Hematopoietic multipotent progenitor cell treated with erythropoietin and hydrocortisone succinate and interleukin-3 and kit ligand, for 4 days (in vitro differentiated cells): Measurements from ENCODE around the gene ZNF524.
"Not testable (repeated sequence)": the region's sequence is repeated elsewhere in the genome, so short reads cannot be mapped to it uniquely, and the experiment has no call there.

Source experiments
- DNase-seq: peaks from one replicate; pipeline ENCODE4 v3.0.0-alpha.2; 2015

ZNF524 gene, protein sequence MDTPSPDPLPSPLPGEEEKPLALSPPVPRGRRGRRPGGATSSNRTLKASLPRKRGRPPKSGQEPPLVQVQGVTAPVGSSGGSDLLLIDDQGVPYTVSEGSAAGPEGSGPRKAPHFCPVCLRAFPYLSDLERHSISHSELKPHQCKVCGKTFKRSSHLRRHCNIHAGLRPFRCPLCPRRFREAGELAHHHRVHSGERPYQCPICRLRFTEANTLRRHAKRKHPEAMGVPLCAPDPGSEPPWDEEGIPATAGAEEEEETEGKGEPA

DNA sequence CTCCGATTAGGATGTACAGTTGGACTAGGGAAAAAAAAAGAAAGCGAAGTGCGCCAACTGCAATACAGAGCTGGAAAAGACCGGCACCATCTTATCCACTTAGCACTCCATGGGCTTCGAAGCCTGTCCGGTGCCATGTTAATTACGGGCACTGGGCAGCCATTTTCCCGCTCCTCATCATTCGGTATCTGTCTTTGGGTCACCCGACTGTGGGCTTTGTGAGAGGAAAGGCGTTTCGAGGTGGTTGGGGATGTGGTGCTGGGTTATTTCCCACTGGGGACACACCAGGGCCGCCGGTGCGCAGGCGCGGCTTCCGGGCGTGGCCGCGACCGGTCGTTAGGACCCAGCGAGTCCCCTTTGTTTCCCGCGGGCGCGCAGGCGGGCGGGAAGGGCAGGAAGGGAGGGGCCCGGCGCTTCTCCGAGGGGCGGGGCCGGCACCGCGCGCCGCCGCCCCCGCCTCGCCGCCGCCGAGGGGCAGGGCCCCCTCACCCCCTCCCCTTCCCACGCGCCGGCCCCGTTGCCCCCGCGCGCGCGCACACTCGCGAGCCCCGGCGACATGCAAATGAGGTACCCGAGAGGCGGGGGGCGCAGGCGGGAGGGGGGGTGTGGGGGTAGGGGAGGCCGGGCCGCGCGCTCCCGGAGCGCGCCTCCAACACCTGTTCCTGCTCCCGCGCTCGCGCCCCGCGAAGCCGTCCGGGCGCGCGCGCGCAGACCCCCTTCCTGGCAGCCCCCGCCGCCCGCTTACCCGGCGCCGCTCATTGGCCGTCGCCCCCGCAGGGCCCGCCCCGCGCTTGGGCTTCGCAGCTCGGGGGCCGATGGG is at the start of gene ZNF524:
ZNF524 (plus strand) TSS at position 447 of the 820 bp plus-strand sequence. CDS start 1,825 bp downstream, outside the sequence.
- DNase-seq, result peak; percentile 95

DNA sequence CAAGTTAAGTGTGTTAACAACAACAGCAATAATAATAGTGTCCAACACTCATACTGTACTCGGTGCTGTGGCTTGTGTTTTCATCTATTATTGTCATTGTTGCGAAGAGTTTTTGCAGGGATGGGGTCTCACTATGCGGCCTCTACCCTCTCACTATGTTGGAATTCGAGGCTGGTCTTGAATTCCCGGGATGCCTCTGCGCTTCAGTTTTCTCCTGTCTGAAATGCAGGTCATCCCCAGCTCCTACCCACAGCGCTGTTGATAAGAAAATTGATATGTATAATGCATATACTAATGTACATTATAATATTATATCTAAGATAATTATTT is 49.8 kb upstream of the ZNF524 start:
- no peak for DNase-seq

DNA sequence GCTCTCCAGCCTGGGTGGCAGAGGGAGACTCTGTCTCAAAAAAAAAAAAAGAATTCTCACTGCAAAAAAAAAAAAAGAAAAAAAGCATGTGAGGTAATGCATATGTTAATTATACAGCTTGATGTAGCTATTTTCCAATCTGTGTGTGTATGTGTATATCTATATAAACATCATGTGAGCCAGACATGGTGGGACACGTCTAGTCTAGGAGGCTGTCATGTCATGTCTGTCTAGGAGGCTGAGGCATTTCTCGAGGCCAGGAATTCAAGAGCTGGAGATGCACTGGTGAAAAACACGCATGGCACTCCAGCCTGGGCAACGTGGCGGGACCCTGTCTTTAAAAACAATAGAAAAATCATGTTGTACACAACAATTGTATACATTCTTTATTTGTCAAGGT is 47.9 kb upstream of the ZNF524 start:
- no peak for DNase-seq

DNA sequence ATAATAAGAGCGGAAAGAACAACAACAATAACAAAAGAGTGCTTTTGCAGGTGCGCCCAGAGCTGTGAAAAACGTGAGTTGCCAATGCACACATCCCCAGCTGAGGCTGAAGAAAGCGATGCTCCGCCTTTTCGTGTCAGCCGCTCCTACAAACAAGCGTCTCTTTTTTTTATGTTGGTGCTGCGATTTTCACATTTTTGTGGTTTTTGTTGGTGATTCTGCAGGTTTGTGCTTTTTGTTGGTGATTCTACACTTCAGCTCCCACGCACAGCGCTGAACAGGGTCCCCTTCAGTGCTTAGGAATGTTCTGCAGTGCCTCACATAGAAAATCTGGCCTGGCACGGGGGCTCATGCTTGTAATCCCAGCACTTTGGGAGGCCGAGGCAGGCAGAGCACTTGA is 47.5 kb upstream of the ZNF524 start:
- no peak for DNase-seq

DNA sequence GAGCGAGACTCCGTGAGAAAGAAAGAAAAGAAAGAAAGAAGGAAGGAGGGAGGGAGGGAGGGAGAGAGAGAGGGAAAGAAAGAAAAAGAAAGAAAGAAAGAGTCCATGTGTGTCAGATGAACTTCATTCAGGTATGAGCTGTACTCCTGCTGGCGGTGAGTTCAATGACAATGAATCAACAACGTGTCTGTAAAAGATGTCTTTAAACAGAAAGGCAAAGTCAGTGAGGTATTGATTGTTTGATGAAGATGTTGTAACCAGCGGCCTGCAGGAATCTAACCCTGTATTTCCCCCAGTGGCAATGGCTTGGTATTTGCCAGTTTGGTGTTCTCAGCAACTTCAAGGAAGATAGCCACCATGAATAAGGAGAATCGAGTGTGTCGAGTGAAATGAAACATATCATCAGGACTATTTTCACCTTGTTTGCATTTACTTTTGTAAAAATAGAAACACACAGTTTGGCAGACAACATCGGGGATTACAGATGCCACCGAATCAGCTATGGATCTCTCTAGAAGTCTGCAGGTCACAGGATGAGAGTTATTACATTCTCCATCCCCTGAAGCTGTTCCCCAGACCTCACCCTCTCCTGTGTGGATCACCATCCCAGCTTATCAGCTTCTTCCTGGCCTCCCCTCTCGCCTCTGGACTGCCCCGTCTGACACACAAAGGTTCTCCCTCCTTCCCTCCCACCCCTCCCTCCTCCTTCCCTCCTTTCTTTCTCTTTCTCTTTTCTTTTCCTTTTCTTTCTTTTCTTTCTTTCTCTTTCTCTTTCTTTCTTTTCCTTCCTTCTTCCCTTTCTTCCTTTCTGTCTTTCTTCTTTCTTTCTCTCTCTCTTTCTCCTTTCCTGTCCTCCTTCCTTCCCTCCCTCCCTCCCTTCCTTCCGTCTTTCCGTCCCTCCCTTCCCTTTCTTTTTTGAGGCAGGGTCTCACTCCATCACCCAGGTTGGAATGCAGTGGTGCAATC is 46.6 kb upstream of the ZNF524 start:
- DNase-seq, result no peak

DNA sequence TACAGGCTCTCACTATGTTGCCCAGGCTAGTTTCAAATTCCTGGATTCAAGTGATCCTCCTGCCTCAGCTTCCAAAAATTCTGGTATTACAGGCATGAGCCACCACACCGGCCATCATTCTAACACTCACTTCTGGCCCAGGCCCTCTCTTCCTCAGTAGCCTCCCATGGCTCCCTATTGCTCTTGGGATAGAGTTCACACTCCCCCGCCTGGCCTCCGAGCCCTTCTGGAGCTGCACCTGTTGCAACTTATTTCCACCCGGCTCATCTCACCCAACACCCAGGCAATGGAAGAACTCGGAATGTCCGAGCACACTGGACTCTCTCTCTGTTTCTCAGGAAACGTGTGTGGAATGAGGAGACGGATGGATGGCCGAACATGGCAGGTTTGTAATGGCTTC is 45.8 kb upstream of the ZNF524 start:
- no peak for DNase-seq

DNA sequence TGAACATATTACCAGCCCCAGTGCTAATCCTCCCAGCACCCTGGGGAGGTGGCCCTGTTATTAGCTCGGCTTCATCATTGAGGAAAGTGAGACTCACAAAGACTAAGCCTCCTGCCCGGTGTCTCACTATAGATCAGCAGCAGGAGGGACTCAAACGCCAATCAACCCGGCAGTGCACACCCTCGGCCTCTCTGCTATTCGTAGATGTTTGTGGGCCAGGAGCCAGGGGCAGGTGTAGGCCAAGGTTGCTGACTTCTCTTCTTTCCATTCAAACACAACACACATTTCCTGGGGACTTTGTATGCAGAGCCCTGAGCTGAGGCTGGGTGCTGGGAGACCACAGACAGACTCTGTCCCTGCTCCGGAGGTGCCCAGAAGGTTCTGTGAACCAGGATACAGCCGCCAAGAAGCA is 45.3 kb upstream of the ZNF524 start:
- DNase-seq, result no peak

DNA sequence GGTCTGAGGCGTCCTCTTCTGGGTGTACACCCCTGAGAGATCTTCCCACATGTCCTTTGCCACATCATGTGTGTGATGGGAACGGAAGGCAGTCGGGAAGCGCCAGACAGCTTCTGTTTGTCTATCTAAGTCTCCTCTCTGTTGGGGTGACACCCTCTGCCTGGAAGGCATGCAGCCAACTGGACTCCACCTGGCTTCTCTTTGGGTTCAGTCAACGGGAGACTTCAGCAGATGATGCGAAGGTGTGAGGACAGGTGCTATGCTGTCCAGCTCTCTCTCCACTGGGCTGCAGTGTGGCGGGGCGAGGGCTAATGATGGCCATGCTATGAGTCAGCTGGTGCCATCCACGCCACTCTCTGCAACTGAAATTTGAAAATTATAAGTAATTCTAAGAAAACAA is 40.4 kb upstream of the ZNF524 start:
- no peak for DNase-seq

DNA sequence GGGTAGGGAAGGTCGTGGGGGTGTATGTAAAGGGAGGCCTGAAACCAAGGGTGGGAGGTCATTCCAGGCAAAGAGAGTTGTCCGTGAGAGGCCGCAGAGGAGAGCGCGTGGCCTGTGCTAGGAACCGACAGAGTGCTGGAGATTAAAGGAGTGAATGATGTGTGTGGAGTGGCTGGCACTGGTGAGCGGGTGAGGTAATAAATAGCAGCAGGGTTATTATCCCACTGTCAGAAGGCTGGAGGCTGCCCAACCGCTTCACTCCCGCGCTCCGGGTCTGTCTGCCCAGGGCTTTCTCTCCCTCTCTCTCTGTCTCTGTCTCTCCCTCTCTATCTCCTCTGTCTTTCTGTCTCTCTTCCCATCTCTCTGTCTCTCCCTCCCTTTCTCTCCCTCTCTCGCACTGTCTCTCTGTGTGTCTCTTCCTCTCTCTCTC is 36.8 kb upstream of the ZNF524 start:
- DNase-seq, result no peak

DNA sequence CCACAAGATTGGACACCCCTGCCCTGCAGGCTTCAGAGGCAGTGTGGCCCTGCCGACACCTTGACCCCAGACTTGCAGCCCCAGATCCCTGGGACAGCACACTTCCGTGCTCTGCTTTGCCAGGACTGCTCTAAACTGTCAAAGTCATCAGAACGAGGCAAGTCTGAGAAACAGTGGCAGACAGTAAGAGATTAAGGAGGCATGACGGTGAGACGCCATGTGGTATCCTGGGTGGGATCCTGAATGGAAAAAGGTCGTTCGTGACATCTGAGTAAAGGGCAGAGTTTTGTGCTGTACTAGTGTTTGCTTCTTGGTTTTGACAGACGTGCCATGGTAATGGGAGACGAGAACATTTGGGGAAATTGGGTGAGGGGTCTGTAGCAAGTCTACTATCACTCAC is 33.3 kb upstream of the ZNF524 start:
- DNase-seq, result no peak

DNA sequence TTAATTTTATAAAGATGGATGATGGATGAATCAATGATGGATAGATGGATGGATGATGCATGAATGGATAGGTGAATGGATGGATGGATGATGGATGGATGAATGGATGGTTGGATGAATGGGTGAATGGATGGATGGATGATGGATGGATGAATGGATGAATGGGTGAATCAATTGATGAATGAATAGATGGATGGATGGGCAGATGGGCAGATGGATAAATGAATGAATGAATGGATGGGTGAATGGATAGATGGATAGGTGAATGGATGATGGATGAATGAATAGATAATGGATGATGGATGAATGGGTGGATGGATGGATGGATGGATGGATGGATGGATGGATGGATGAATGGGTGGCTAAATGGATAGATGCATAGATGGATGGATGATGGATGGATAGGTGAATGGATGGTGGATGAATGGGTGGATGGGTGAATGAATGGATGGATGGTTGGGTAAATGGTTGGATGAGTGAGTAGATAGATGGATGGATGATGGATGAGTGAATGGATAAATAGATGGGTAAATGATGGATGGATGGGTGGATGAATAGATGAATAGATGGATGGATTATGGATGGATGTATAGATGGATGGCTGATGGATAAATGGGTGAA is 32.3 kb upstream of the ZNF524 start:
- no peak for DNase-seq

DNA sequence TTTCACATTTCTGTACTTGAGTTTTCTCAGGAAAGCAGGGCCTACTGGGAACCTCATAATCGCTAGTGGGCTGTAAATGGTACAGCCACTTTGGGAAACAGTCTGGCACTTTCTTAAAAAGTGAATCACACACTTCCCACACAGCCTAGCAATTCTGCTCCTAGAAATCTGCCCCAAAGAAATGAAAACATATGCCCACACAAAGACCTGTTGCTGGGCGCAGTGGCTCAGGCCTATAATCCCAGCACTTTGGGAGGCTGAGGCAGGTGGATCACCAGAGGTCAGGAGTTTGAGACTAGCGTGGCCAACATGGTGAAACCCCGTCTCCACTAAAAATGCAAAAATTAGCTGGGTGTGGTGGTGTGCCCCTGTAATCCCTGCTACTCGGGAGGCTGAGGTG is 30.6 kb upstream of the ZNF524 start:
- DNase-seq, result not testable (repeated sequence)

DNA sequence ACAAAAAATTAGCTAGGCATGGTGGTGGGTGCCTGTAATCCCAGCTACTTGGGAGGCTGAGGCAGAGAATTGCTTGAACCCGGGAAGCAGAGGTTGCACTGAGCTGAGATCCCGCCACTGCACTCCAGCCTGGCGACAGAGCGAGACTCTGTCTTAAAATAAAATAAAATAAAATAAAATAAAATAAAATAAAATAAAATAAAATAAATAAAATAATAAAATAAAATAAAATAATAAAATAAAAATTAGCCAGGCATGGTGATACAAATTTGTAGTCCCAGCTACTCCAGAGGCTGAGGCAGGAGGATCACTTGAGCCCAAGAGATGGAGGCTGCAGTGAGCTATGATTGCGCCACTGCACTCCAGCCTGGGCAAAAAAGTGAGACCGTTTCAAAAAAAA is 26.2 kb upstream of the ZNF524 start:
- DNase-seq, result not testable (repeated sequence)

DNA sequence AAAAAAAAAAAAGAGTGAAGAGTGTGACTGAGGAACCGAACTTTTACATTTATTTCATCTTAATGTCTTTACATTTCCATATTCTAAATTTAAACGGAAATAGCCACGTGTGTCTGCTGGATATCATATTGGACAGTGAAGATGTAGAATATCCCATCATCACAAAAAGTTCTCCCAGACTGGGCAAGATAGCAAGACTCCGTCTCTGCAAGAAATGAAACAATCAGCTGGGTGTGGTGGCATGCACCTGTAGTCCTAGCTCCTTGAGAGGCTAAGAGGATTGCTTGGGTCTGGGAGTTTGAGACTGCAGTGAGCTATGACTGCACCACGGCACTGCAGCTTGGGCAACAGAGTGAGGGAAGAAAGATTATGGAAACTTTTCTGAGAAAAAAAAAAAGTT is 23.3 kb upstream of the ZNF524 start:
- no peak for DNase-seq

DNA sequence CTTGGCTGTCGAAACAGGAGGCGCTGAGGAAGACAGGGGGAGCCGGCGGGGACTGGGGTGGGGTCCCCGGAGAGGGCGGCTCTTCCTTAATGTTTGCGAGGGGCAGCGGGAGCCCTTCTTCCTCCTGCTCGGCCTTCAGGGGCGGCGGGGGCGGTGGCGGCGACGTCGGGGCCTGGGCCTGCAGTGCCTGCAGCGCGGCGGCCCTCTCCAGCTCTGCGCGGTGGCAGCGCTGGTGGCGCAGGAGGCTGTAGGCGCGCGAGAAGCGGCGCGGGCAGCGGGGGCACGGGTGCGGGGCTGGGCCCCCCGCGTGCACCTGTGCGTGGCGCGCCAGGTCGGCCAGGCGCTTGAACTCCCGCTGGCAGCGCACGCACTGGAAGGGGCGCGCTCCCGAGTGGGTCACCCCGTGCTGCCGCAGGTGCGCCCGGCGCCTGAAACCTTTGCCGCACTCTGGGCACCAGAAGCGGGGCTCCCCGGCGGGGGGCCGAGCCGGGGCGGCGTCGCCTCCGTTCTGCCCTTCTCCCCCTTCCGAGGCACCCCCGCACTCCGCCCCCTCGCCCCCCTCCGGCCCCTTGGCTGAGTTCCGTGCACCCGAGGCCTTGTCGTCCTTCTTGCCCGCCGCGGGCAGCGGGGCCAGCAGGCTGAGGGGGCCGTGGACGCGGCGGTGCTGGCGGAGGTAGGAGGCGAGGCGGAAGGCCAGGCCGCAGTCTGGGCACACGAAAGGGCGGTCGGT is 21.9 kb upstream of the ZNF524 start:
- no peak for DNase-seq

DNA sequence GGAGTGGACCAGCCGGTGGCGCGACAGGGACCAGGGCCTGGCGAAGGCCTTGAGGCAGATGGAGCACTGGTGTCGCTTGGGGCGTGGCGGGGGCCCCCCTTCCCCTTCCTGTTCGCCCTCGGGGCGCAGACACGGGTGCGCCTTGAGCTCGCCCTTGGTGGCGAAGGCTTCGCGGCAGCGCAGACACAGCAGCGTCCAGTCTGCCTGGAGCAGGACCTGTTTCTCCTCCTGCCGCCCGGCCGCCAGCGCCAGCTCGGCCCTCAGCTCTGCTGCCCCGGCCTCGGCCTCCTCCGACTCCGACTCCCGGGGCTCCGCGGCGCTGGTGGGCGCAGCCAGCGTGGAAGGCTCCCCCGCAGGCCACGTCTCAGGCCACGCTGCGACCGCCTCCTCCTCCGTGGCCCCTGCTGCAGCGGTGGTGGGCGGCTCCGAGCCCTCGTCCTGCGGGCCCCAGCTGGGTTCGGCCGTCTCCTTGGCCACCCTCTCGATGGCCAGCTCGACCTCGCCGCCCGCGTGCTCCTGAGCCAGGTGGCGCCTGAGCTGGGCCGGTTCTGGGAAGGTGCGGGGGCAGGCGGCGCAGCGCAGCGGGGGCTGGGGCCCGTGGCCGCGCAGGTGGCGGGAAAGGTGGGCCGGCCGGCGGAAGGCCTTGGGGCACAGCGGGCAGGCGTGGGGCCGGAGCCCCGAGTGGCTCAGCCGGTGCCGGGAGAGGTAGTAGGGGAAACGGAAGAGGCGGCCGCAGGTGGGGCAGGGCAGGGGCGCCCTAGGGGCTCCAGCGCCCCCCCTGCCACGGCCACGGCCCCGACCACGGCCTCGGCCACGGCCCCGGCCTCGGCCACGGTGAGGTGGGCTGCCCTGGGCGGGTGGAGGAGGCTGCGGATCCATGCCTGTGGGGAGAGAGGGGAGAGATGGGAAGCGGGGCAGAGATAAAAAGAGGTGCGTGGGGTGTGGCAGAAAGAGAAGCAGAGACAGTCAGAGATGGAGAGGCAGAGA is 21.0 kb upstream of the ZNF524 start:
- no peak for DNase-seq

DNA sequence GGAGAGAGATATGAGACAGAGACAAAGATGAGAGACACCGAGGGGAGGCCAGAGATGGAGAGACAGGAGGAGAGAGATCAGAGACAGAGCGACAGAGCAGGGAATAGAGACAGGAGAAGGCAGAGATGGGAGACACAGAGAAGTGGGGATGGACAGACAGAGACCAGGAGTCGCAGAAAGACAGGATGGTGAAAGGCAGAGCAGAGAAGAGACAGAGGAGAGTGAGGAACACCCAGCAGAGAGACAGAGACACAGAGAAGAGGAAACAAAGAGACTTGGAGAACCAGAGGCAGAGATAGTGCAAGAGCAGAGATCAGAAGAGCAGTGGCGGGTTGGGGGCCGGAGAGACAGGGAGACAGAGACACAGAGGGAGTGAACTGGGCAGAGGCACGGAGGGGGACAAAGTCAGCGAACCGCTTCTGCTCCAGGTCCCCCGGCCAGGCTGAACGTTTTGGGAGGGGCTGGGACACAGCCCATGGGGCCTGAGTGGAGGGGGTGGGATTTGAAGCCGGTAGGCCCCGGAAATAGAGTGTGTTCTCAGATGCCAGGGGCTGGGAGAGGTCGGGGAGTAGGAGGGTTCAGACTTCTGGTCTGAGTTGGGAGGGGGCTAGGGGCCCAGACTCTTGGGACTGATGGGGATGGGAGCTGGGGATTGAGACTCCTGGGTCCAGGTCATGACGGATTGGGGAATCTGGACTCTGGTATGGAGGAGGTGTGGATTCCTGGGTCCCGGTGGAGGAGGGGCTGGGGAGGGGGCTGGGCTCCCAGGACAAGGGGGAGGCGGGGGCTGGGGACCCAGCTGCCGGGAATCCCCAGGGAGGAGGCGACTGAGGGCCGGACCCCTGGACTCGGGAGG is 20.1 kb upstream of the ZNF524 start:
- peak; percentile 56 for DNase-seq

DNA sequence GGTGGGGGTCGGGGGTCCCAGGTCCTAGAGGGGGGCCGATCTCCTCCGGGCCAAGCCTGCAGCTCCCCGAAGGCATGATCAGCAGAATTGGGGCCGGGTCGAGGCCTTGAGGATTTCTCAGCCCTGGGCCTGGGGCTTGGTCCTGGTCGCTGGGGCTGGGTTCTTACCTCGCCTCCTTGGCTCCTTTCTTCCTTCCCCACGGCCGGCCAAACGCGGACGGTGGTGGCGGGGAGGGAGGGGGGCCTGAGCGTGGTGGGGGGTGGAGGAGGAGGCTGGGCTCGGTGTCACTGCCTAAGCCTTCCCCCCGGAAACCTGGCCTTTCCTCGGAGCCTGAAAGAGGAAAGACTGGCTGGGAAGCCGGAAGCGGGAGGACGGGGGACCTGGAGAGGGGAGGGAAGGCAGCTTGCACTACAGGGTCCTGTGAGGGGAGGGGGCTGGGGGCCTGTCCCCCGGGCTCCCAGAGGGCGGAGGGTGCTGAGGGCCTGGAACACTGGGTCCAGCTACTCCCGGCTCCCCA is 19.4 kb upstream of the ZNF524 start, which contains the start of gene ZNF579:
ZNF579 (minus strand) TSS at position 221 of the 517 bp plus-strand sequence. CDS start 1,209 bp downstream, outside the sequence.
- DNase-seq, result peak; percentile 95

DNA sequence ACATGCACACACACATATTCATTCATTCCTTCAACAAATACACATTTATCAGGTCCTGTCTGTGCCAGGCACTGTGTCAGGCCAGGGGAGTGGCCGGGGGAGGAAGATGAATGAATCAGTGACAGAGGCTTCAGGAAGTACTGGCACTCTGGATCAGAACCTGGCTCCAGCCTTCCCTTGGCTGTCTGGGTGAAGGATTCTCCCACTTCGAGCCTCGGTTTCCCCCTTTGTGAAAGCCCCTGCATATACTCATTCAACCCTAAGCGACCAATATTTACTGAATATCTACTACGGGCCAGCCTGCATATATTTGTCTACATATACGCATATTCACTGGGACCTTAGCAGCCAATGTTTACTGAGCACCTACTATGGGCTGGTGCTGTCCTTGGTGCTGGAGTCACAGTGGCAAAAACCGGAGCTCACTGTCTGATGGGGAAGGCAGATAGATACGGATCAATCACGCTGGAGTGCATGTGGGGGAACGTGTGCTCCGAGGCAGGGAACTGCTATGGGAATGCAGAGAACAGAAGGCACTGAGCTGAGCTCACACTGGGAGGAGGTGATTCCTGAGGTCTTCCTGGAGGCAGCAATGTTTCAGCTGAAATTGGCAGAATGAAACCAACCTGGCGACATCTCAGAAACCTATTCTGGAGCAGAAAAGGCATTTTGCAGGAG is 18.8 kb upstream of the ZNF524 start:
- peak; percentile 56 for DNase-seq
